HG03139 (cell line): Measurements from ENCODE around the gene SFXN5.

Experiments
- ATAC-seq: cut with Tn5 transposase; IDR thresholded peaks from one replicate; pipeline ENCODE4 v1.9.1; 2021; ENCODE audit not compliant: unreplicated experiment

The SFXN5 gene

DNA sequence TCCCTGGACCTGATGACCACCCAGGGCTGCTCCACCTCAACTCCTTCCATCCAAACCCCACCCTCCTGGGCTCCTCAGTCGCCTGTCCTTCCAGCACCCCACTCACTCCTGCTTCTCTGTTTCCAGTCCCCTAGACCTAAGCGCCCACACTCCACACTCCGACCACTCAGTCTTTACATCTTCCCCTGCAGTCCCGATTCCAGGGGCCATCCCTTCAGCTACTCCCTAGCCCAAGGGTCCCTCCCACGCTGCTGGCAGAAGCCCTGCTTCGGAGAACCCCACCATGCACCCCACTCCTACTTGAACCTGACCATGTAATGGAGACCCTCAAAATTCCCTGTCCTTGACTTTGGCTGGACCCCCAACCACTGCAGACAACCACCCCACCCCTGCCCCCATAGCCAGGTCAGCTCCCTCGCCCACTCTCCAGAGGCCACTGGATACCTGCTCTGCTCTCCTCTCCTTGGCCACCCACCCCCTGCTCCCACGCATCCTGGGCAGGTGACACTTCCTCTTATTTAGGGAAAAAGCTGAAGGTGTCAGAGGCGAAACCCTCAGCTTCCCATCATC, 126.0 kb downstream of the SFXN5 start:
- ATAC-seq, result no peak

DNA sequence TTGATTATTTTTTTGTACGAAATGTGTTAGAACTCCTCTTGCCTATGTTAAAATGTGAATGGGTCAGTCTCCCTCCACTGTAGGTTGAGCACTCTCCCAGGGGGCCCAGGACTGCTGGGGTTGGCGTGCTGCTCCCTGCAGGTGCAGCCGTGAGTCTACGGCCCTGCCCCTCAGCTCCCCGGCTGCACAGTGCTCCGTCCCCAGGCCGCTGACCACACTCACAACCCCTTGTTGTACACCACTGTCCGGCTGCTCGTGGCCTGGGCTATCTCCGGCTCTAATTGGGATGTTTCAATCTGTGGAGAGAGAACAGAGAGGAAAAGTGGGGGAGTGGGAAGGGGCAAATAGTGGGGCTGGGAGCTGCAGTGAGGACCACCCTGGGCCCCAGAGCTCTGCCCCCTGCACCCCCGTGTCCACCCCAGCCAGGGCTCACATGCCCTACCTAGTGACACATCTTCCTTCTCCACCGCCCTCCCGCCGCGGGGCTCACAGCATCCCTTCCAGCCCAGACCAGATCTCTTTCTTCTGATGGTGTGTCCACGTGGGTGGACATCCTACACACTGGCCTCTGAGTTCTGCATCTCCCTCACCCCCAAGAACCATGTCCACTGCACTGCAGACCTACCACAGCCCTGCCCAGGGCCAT, 126.6 kb downstream of the SFXN5 start:
- ATAC-seq, result no peak

DNA sequence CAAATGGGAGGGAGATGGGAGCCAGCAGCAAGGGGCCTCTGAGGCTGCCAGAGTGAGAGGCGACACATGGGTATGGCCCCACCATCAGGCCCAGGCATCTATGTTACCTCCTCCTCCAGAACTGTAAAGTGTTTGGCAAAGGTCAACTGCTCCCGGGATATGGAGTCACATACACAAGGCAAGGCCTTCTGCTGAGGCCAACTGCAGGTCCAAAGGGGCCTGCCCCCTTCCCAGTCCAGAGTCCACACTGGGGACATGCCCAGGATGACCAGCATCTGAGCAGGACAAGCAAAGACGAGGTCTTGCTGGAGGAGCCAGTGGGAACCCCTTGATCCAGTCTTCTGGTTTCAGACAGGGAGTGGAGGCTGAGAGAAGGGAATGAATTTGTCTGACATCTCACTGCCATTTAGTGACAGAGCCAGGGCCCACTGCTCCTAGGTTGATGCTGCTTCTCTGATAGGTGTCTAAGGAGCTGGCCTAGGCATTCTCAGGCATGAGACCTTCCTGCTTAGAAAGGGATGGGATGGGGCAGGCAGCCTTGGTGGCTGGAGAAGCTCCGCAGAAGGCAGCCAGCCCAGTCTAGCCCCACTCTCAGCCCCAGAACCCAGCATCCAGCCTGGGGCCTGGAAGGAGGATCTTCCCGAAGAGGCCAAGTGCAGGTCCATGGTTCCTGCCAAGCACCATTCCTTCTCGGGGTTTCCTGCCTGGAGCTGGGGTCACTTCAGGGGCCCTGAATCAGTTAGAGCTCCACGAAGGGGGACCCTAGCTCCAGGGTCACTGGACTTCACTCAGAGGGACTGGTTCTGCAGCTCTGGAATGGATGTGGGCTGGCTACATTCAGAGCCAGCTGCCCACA, 127.7 kb downstream of the SFXN5 start:
- no peak for ATAC-seq

DNA sequence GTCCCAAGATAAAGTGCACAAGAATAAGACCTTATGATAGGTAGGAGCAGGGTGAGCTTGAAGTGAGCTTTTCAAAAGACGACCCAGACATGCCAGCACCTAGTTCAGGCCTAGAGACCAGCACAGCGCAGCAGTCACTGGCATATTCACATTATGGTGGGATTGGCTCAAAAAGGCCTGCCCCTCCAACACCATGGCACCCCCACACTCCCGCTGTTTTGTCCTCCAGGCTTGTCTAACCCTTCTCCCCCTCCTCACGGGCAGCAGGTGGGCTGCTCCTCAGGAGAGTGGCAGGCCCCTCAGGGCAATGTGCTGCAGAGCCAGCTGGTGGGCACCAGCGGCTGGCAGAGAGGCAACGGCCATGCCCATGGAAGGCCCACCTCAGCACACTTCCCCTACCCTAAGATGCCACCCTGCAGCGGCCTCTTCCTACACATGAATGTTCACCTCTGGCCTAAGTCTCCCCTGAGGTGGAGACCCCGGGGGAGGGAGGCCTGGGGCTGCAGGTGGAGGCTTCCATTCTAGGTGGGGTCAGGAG, 128.6 kb downstream of the SFXN5 start:
- no peak for ATAC-seq

DNA sequence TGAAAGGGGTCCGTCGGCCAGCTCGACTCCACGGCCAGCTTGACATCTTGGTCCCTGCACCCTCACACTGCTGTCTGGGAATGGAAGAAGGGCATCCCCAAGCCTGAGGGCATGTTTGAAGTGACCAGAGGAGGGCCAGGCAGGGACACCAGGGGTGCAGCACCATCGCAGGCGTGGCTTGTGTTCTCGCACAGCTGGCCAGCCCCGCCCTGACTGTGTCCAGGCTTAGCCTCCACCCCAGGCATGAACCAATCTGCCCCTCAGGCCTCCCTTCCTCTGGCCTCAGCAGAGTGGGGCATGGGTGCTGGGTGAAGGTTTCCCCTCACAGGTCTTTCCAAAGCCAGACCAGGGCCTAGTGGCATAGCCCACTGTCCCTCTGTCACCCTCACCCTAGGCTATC, 129.2 kb downstream of the SFXN5 start:
- ATAC-seq, result no peak

DNA sequence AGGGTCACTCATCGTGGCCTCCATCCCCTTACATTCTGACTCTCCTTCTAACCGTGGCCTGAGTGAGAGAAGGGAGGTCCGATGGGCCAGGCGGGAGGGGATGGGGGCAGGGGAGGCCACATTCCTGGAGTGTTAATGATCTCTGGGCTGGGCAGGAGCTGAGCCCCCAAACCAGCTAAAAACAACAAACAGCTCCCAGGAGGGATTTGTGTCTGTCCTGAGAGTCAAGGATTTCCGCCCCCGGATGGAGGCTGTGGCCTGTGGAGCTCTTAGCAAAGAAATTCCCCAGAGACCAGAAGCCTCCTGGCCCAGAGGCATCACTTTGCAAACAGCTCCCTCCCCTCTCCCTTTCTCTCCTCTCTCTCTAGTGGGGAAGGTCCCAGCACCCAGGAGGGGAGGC, 130.7 kb downstream of the SFXN5 start:
- ATAC-seq, result no peak

DNA sequence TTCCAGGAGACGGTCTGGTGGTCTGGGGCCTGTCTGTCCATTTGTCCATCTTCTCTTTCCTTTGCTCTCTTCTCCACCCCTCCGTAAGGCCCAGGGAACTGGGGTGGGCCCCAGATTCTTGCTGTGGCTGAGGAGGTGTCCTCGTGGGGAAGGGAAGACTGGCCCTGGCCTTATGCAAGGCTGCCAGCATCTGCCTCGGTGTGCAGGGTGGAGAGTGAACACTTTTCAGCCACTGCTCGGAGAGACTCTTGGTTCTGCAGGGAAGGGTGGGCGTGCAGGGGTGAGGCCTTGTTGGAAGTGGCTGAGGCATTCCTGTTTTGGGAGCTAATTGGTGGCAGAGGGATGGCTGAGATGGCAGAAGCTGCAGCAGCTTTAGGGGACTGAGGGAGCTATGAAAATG, 131.2 kb downstream of the SFXN5 start:
- no peak for ATAC-seq

DNA sequence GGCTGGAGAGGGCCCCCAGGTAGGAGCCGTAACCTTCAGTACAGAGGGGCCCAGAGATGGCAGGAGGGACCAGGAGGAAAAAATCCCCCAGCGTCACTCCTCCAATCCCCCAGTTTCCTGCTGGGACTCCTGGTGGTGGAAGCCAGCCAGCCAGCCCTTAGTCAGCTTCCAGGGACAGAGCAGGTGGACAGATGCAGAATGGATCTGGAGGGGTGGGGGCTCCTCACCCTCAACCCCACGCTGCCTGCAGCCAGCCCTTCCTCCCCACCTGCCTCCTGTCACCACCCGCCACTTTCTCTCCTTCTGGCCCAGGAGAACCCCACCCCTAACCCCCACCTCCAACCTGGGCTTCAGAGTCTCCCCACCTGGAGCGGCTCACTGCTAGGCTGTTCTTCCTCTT, 133.1 kb downstream of the SFXN5 start:
- ATAC-seq, result no peak

DNA sequence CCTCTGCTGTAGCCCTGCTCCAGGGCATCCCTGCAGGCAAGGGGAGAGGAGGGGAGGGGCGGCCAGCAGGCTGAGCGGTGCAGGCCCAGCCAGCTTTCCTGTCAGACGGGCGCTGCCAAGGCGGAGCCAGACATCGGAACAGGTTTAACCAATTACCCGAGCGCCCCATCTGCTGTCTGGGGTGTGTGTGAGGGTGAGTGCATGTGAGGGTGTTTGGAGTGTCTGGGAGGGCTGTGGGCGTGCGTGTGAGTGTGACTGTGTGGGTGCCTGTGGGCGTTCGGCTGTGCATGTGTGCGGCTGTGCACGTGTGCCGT, 134.2 kb downstream of the SFXN5 start:
- ATAC-seq, result no peak

DNA sequence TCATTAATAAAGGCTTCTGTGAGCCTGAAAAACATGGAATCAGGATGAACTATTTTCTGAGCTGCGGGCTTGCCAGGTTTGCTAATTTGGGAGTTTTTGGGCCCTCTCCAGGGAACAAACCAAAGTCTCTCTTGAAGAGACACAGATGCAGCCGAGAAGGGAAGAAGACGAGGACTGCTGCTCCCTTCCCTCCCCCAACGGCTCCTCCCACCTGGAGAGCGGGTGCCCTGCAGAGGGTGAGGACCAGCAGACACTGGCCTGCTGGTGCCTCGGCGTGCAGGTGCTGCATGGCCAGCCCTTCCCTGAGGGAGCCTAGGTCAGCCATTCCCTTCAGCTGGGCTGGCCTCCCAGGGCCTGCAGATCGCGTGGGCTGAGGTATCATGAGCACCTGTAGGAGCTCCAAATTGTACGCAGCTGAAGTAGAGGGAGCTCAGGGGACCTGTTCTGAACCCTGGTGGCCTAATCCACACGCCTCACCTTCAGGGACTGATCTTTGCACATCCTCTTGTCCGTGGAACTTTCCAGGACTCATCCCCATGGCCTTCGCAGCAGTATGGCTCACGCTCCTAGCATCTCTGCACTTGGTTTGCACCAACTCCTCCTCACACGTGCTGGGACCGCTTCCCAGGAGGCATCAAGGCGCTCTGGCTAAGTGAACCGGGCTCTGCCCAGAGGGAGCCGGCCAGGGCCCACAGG, 134.7 kb downstream of the SFXN5 start:
- ATAC-seq, result no peak

DNA sequence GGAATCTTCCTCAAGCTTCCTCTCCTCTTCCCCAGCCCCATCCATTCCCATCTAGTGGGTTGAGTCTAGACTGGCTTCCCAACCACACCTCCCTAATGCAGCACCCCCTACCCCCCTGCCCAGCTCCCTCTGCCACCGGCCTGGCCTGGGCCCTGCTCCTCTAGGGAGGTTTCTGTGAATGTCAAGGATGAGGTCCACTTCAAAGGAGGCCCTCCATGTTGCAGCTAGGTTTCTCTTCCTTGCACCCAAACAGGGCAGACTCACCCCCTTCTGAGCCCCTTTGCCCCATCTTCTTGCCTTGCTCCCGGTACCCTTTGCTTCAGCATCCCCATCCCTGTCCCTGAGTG, 135.9 kb downstream of the SFXN5 start:
- ATAC-seq, result no peak

DNA sequence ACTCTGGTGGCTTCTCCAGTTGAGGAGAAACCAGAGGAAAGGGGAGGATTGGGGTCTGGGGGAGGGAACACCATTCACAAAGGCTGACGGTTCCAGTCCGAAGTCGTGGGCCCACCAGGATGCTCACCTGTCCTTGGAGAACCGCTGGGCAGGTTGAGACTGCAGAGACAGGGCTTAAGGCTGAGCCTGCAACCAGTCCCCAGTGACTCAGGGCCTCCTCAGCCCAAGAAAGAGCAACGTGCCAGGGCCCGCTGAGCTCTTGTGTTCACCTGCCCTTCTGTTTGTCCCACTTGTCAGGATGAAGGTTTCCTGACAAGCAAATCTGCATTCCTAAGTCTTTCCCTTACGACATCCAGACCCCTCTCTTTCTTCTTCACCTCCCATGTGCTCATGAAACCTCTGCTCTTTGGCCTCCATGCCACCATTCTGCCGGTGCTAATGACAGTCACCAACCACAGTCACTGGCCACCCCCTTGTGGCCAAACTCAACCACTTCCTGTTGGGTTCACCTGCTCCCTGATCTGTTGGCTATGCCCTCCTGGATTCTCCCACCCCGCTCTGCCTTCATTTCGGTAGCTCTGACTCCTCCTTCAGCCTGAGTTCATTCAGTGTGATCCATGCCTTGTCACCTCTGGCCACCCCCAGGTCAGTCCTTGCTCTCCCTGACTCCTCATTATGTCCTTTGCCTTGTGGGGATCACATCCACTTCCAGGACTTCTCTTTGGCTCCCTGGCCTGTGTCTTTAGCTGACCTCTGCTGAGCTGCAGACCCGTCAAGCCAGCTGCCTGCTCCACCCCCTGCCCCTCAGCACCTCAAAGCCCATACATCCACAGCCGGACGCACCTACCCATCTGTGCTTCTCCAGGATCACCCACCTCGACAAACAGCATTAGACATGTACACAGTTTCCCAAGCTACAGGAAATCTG, 136.6 kb downstream of the SFXN5 start:
- no peak for ATAC-seq

DNA sequence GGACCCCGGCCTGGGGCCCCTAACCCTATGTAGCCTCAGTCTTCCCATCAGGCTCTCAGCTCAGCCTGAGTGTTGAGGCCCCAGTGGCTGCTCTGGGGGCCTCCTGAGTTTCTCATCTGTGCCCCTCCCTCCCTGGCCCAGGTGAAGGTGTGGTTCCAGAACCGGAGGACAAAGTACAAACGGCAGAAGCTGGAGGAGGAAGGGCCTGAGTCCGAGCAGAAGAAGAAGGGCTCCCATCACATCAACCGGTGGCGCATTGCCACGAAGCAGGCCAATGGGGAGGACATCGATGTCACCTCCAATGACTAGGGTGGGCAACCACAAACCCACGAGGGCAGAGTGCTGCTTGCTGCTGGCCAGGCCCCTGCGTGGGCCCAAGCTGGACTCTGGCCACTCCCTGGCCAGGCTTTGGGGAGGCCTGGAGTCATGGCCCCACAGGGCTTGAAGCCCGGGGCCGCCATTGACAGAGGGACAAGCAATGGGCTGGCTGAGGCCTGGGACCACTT, 137.8 kb downstream of the SFXN5 start:
- ATAC-seq, result no peak

DNA sequence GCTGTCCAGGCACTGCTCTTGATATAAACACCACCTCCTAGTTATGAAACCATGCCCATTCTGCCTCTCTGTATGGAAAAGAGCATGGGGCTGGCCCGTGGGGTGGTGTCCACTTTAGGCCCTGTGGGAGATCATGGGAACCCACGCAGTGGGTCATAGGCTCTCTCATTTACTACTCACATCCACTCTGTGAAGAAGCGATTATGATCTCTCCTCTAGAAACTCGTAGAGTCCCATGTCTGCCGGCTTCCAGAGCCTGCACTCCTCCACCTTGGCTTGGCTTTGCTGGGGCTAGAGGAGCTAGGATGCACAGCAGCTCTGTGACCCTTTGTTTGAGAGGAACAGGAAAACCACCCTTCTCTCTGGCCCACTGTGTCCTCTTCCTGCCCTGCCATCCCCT, 138.3 kb downstream of the SFXN5 start:
- no peak for ATAC-seq

DNA sequence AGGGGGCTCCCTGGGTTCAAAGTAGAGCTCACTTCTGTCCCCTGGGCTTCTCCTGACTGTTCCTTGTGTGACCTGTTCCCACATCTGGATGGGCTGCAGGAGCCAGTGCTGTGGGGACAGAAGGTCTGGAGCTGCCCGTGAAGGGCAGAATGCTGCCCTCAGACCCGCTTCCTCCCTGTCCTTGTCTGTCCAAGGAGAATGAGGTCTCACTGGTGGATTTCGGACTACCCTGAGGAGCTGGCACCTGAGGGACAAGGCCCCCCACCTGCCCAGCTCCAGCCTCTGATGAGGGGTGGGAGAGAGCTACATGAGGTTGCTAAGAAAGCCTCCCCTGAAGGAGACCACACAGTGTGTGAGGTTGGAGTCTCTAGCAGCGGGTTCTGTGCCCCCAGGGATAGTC, 138.7 kb downstream of the SFXN5 start:
- no peak for ATAC-seq

DNA sequence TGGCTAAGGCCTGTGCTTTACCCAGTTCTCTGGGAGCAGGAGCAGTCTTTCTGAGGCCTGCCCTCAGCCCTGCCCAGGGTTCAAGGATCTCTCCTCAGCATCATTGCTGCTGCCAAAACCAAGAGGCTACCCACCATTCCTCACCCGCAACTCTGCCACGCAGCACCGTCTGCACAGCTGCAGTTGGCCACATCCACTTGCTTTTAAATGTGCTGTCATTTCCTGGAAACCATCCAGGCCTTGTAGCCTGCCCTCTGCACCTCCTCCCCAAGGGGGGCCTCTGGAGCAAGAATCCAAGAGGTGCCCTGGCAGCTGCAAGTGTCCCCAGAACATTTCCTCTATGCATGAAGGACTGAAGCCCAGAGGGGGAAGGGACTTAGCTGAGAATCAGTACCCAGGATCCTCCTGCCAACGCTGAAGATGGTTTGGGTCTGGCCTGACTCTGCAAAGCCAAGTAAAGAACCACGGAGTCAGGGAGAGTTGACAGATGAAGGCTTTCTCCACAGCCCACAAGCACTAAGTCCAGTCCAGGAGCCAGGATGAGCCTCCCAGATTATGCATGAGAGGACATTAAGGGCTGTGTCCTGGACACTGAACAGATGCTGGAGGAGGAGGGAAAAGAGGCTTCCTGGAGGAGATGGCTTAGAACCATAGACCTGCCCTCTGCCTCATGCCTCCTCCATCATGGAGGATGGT, 139.3 kb downstream of the SFXN5 start:
- no peak for ATAC-seq

DNA sequence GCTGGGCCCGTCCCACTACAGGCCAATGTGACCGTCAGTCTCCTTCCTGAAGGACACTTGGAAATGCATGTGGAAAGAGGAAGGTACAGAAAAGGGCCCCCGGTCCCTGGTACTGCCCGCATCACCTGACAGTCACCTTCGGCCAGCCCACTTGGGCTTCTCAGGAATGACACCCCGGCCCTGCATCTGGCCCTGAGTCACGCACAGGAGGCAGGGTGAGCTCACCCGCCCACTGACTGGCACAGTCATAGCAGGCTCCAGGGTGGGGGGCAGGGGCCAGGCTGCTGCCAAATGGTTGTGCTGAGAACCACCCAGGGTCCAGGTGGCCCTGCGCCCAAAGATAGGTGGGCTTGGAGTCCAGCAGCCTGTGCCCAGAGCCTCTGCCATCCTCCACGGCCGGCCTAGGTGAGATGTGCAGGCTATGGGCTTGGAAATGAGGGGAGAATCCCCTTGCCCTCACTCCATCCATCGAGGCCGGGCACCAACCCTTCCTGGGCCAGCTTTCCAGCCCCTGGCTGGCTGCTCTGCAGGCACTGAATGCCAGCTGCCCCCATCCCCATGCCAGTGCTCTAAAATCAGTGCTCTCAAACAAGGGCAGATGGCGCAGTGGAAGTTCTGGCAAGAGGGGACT, 140.1 kb downstream of the SFXN5 start:
- no peak for ATAC-seq

DNA sequence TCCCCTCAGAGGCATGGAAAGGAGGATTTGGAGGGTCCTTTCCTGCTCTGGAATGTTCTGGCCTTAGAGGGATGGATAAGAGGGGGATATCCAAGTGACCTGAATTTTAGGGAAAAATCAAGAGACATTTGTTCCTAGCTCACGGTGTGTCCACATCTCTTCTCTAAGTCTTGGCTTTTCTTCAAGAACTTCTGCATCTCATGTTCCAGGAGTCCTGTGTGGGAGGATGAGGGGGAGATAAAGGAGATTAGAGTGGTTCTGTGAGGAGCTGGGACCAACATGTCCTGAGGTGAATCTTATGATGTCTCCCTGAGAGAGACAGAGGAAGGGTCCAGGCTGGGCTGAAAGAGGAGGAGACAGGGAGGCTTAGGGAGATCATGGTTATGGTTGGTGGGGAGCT, 142.5 kb downstream of the SFXN5 start:
- no peak for ATAC-seq
